ENCODE measurements around the gene EXOC3L1. TPM values are rescaled to one million over a fixed set of nuclear protein-coding genes. Genes with fewer than 3 reads are reported as not detected.

The EXOC3L1 gene
- total RNA-seq, 1 donor from 2014 or later, result 2.5 TPM

GRCh38 chr16:67145746-67146145, 44.2 kb downstream of the EXOC3L1 start:
- intact Hi-C loops (cut with DNase I), result no loop called here
- Histone ChIP-seq H3K27me3 (no peaks in the 10 kb centered on the region), H3K4me3 (no peak overlapping the region), H3K36me3 (peaks cover 0 to 78% of the 10 kb centered on the region in 2 donors), H3K9me3 (no peaks in the 10 kb centered on the region), H3K27ac (no peak overlapping the region), H3K4me1 (no peaks in the 10 kb centered on the region)
- TF ChIP-seq POLR2A (IDR thresholded peaks at IDR 0.05) (no peak), CTCF (IDR thresholded peaks at IDR 0.05) (no peak), POLR2AphosphoS5 (IDR thresholded peaks at IDR 0.05; ENCODE audit: insufficient read depth in 1 of 2, low read depth in 1 of 2) (no peak)
- no peak for DNase-seq (ENCODE audit: extremely low spot score in 2 of 2)

- H3K27ac ChIP-seq, result no peak overlapping the region
- peaks cover 0 to 86% of the 10 kb centered on the region in 2 donors for H3K36me3 ChIP-seq
- intact Hi-C loops (cut with DNase I), result no loop called here
- no peaks in the 10 kb centered on the region for H3K27me3 ChIP-seq
- no peaks in the 10 kb centered on the region for H3K4me1 ChIP-seq
- no peak for DNase-seq (ENCODE audit: extremely low spot score in 2 of 2)
- no peak overlapping the region for H3K4me3 ChIP-seq
- no peaks in the 10 kb centered on the region for H3K9me3 ChIP-seq
- no peak for TF ChIP-seq POLR2A (IDR thresholded peaks at IDR 0.05)
- no peak for TF ChIP-seq POLR2AphosphoS5 (IDR thresholded peaks at IDR 0.05; ENCODE audit: insufficient read depth in 1 of 2, low read depth in 1 of 2)
- TF ChIP-seq CTCF (IDR thresholded peaks at IDR 0.05), result no peak
These were observed 45.0 kb downstream of the EXOC3L1 start for GRCh38 chr16:67144943-67145342.

- TF ChIP-seq CTCF (IDR thresholded peaks at IDR 0.05), result no peak
- TF ChIP-seq POLR2A (IDR thresholded peaks at IDR 0.05), result no peak
- Histone ChIP-seq H3K9me3 (no peaks in the 10 kb centered on the region), H3K4me3 (no peak overlapping the region), H3K27me3 (no peaks in the 10 kb centered on the region), H3K27ac (no peak overlapping the region), H3K36me3 (peaks cover 0 to 83% of the 10 kb centered on the region in 2 donors), H3K4me1 (no peaks in the 10 kb centered on the region)
- no peak for DNase-seq (ENCODE audit: extremely low spot score in 2 of 2)
- intact Hi-C loops (cut with DNase I), result no loop called here
These were observed 47.6 kb downstream of the EXOC3L1 start for GRCh38 chr16:67142342-67142741.

GRCh38 chr16:67141391-67141790, 48.5 kb downstream of the EXOC3L1 start:
- intact Hi-C loops (cut with DNase I), result no loop called here
- Histone ChIP-seq H3K9me3 (no peaks in the 10 kb centered on the region), H3K4me1 (no peaks in the 10 kb centered on the region), H3K27me3 (no peaks in the 10 kb centered on the region), H3K27ac (no peak overlapping the region), H3K36me3 (peaks cover 0 to 83% of the 10 kb centered on the region in 2 donors), H3K4me3 (no peak overlapping the region)
- TF ChIP-seq CTCF (IDR thresholded peaks at IDR 0.05), result no peak
- no peak for TF ChIP-seq POLR2AphosphoS5 (IDR thresholded peaks at IDR 0.05; ENCODE audit: insufficient read depth in 1 of 2, low read depth in 1 of 2)
- TF ChIP-seq POLR2A (IDR thresholded peaks at IDR 0.05), result no peak
- DNase-seq (ENCODE audit: extremely low spot score in 2 of 2), result no peak

- Histone ChIP-seq H3K4me3 (no peak overlapping the region), H3K36me3 (peaks cover 0 to 79% of the 10 kb centered on the region in 2 donors), H3K27ac (no peak overlapping the region), H3K27me3 (no peaks in the 10 kb centered on the region), H3K4me1 (no peaks in the 10 kb centered on the region), H3K9me3 (no peaks in the 10 kb centered on the region)
- TF ChIP-seq CTCF (IDR thresholded peaks at IDR 0.05) (no peak), POLR2AphosphoS5 (IDR thresholded peaks at IDR 0.05; ENCODE audit: insufficient read depth in 1 of 2, low read depth in 1 of 2) (no peak), POLR2A (IDR thresholded peaks at IDR 0.05) (no peak)
- intact Hi-C loops (cut with DNase I), result no loop called here
- no peak for DNase-seq (ENCODE audit: extremely low spot score in 2 of 2)
These were observed 52.3 kb downstream of the EXOC3L1 start for GRCh38 chr16:67137605-67138004.

MicroRNAs within 50 kb of the gene (microRNA counts, 767-probe panel; counts per million panel counts)
- 238 to 261 counts per million in 2 donors for microRNA hsa-miR-328

Small RNA genes within 50 kb of the gene (microRNA-seq; reads per million reads assigned to microRNA genes)
- 170 reads per million, percentile 60 among the genes with 10 or more reads in this experiment for gene MIR328 (ENCODE audit: borderline number of aligned reads, borderline replicate concordance)

Small RNA genes within 50 kb of the gene (small RNA-seq; reads per million reads assigned to genes)
- 8.9 reads per million, percentile 92 among the genes with 10 or more reads in this experiment for gene MIR328

Other genes starting within 250 kb of the EXOC3L1 start
- 0.98 TPM for gene CES3, start 228.9 kb downstream of the EXOC3L1 start, total RNA-seq
- gene CES4A, start 201.5 kb downstream of the EXOC3L1 start, total RNA-seq, result 12.5 TPM
- gene CBFB, start 161.0 kb downstream of the EXOC3L1 start, total RNA-seq, result 33.9 TPM
- 23.3 TPM for gene PHAF1, start 80.2 kb downstream of the EXOC3L1 start, total RNA-seq
- 12.8 TPM for gene B3GNT9, start 39.1 kb downstream of the EXOC3L1 start, total RNA-seq
- gene TRADD, start 30.2 kb downstream of the EXOC3L1 start, total RNA-seq, result 22.3 TPM
- 31.4 TPM for gene FBXL8, start 30.2 kb downstream of the EXOC3L1 start, total RNA-seq
- gene HSF4, start 25.4 kb downstream of the EXOC3L1 start, total RNA-seq, result 54.3 TPM
- gene NOL3, start 19.6 kb downstream of the EXOC3L1 start, total RNA-seq, result 19.2 TPM
- 17.4 TPM for gene MATCAP1, start 6.2 kb downstream of the EXOC3L1 start, total RNA-seq
- 78.1 TPM for gene E2F4, start 2.0 kb upstream of the EXOC3L1 start, total RNA-seq
- 21.6 TPM for gene ELMO3, start 9.0 kb upstream of the EXOC3L1 start, total RNA-seq
- gene TMEM208, start 37.0 kb upstream of the EXOC3L1 start, total RNA-seq, result 48.9 TPM
- 17.2 TPM for gene FHOD1, start 57.3 kb upstream of the EXOC3L1 start, total RNA-seq
- gene SLC9A5, start 58.8 kb upstream of the EXOC3L1 start, total RNA-seq, result 0.49 TPM
- gene PLEKHG4, start 89.4 kb upstream of the EXOC3L1 start, total RNA-seq, result 9.8 TPM
- not detected for gene KCTD19, start 136.6 kb upstream of the EXOC3L1 start, total RNA-seq
- gene LRRC36, start 136.7 kb upstream of the EXOC3L1 start, total RNA-seq, result not detected
- gene TPPP3, start 203.4 kb upstream of the EXOC3L1 start, total RNA-seq, result 28.2 TPM
- 22.3 TPM for gene ZDHHC1, start 226.3 kb upstream of the EXOC3L1 start, total RNA-seq
- 30.2 TPM for gene HSD11B2, start 241.0 kb upstream of the EXOC3L1 start, total RNA-seq

Data from vagina (tissue), 2 donors.